Gastroesophageal sphincter (tissue), 3 donors: ENCODE results near the gene WWC2.

Experiments
- EP300 ChIP-seq: sonication (generic); formaldehyde crosslinking; IDR thresholded peaks from one replicate; pipeline ENCODE4 v1.6.1; 2017; ENCODE audit warnings: antibody characterized with exemption, mild to moderate bottlenecking
- TF ChIP-seq, protein P1 (sequence below), 4 experiments: fragments of 200-600 bp in 2 of 4; fragments of 450-650 bp in 2 of 4; sonication (generic) in 1 of 4; IDR thresholded peaks; one replicate each; pipeline ENCODE4 v1.5.1; 2017 to 2019; ENCODE audit warnings: antibody characterized with exemption in 4 of 4, mild to moderate bottlenecking in 2 of 4, moderate library complexity in 2 of 4

DNA sequence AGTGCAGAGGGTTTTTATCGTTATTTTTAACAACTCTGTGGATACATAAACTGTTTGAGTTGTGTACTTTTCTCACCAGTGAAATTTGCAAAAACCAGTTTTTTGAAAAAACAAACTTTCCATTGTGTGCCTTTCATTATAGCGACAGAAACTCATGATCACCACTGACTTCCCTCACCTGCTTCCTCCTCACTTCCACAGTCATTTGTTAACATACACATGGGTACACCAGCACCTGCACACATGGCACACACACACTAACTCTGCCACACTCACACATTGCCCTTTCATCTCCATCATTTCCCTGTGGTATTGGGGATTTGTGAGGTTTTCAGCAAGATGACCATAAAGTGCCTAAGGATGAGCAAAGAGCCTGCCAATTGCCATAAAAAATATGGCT lies 200.4 kb downstream of the WWC2 start:
- TF ChIP-seq EP300, result no peak
- TF ChIP-seq, protein P1, sequence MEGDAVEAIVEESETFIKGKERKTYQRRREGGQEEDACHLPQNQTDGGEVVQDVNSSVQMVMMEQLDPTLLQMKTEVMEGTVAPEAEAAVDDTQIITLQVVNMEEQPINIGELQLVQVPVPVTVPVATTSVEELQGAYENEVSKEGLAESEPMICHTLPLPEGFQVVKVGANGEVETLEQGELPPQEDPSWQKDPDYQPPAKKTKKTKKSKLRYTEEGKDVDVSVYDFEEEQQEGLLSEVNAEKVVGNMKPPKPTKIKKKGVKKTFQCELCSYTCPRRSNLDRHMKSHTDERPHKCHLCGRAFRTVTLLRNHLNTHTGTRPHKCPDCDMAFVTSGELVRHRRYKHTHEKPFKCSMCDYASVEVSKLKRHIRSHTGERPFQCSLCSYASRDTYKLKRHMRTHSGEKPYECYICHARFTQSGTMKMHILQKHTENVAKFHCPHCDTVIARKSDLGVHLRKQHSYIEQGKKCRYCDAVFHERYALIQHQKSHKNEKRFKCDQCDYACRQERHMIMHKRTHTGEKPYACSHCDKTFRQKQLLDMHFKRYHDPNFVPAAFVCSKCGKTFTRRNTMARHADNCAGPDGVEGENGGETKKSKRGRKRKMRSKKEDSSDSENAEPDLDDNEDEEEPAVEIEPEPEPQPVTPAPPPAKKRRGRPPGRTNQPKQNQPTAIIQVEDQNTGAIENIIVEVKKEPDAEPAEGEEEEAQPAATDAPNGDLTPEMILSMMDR (IDR thresholded peaks at IDR 0.05), result no peak
